NCI-H2196 treated with DMSO at 0.1 percent for 48 hours (cell line): ENCODE measurements around the gene ADARB2.

ENCODE experiments used
- DNase-seq: peaks from one replicate; lab custom pipeline; 2025; ENCODE audit not compliant: unreplicated experiment; lab: John Stamatoyannopoulos, UW

Gene ADARB2

DNA sequence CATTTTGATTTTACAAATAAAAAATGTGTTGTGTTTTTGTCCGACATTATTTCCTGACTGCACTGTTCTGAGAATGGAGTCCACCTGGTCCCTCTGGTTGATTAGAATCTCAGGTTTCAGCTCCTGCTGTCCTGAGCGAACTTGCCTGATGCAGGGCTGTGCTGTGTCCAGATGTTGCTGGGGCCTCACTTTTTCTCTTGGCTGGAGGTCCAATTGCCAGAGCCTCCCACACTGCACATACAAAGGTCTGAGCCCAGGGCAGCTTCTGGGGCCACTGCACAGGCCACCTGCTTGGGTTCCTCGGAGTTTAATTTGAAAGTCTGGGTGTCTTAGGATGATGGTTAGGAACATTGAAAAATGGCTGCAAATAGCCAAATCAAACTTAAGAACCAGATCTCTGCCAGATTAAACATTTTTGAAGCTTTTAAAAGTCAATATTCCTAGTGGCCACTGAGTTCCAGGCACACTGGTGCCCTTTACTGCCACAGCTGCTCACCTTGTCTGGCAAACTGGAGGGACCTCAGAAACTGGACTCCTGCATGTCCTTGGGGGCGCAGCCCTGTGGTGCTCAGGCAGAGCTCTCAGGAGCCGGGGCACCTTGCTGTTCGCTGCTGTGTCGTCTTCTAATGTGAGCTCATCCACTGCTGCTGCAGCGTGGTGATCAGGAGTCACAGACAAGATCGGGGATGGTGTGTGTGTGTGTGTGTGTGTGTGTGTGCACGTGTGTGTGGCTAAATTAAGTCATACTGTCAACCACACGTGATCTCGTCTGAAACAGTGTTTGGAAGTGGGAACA lies 606.1 kb downstream of the ADARB2 start:
- no peak for DNase-seq

DNA sequence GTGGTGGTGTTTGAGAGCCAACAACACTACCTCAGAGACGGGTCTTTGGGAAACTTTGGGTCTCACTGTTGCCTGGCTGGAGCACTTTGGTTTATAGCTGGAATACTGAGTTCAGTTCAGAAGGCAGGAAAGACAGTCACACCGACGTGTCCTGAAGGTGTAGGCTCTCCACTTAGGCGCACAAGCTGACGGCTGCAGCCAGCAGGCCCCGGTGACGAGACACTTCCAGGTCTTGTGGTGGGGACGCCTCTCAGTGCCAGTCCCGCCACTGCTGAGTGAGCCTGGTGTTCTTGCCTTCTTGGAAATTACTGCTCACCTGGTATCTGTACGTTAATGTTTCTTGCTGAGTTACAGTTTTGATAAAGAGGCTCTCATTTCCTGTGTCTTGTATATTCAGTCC lies 607.1 kb downstream of the ADARB2 start:
- DNase-seq = no peak

GRCh38 chr10:1128649-1129048 lies 608.7 kb downstream of the ADARB2 start:
- DNase-seq = no peak

DNA sequence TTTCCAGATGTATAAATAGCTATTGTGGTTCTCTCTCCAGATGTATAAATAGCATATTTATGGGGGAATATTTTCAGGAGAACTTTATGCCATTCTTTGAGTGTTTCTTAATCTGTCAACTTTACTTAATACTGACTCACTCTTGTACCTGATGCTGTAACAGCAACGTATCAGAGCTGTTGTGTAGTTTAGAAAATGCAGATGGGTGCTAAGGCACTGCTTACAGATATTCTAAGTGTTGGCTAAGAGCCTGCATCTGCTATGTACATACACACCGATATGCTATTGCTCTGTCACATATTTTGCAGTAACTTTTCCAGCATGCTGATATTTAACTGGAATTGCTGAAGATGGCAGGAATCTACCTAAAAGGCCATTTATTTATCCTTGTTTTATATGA lies 609.2 kb downstream of the ADARB2 start:
- no peak for DNase-seq

GRCh38 chr10:1127629-1128028 lies 609.7 kb downstream of the ADARB2 start:
- no peak for DNase-seq
